Lung (tissue), 12 donors: ENCODE data around the gene PATJ. TPM values are rescaled to one million over a fixed set of nuclear protein-coding genes. Genes with fewer than 3 reads are reported as not detected.
A peak's percentile ranks its signal among the peaks of the same experiment; 100 is the strongest.

Source experiments
- ATAC-seq: fragments of 200-7000 bp; cut with Tn5 transposase; one replicate; pipeline ENCODE4 v1.9.1; 2020; ENCODE audit warnings: moderate number of reproducible peaks; ENCODE audit not compliant: insufficient read depth, low FRiP score
- DNase-seq, 3 donors: peaks; one replicate each; pipeline ENCODE4 v3.0.0-alpha.2; 2013 to 2017
- H3K27ac ChIP-seq, 2 donors: one replicate each; pipeline ENCODE4 v1.5.1; 2013; ENCODE audit warnings: mild to moderate bottlenecking in 2 of 2, moderate library complexity in 2 of 2, control low read depth in 1 of 2, inconsistent platforms in 1 of 2, low read depth in 1 of 2, low read length in 1 of 2
- H3K27me3 ChIP-seq, 3 donors: one replicate each; pipeline ENCODE4 v1.5.1; 2013; ENCODE audit warnings: low read length in 2 of 3; ENCODE audit not compliant: control insufficient read depth in 3 of 3, insufficient read depth in 3 of 3
- H3K36me3 ChIP-seq, 4 donors: one replicate each; pipeline ENCODE4 v1.5.1; 2013; ENCODE audit warnings: low read length in 4 of 4, mild to moderate bottlenecking in 1 of 4, moderate library complexity in 1 of 4; ENCODE audit not compliant: control insufficient read depth in 4 of 4, insufficient read depth in 4 of 4
- H3K4me1 ChIP-seq, 5 donors: one replicate each; pipeline ENCODE4 v1.5.1; 2013; ENCODE audit warnings: low read length in 5 of 5, mild to moderate bottlenecking in 2 of 5, moderate library complexity in 1 of 5; ENCODE audit not compliant: control insufficient read depth in 5 of 5, insufficient read depth in 5 of 5
- H3K4me3 ChIP-seq: one replicate; pipeline ENCODE4 v1.5.1; 2013; ENCODE audit warnings: mild to moderate bottlenecking, control low read depth, moderate library complexity
- H3K9ac ChIP-seq, 2 donors: one replicate each; pipeline ENCODE4 v1.5.1; 2013; ENCODE audit warnings: low read length in 2 of 2, control low read depth in 1 of 2; ENCODE audit not compliant: insufficient read depth in 1 of 2
- H3K9me3 ChIP-seq, 4 donors: one replicate each; pipeline ENCODE4 v1.5.1; 2013; ENCODE audit warnings: low read length in 3 of 4, mild to moderate bottlenecking in 1 of 4, moderate library complexity in 1 of 4; ENCODE audit not compliant: control insufficient read depth in 4 of 4, insufficient read depth in 3 of 4
- WGBS, 2 donors: extraction: QIAGEN DNeasy Blood & Tissue Kit; methylation state at CpG; one replicate each; pipeline ENCODE4 v1.1.7; 2013; 5-methylcytosine and 5-hydroxymethylcytosine counted together
- polyA plus RNA-seq, 2 donors: library from polyadenylated mRNA; stranded (reverse); fragments of 200-250 nt; gene quantifications; one replicate each; pipeline ENCODE4 v1.2.1, GENCODE V29; 2013
- total RNA-seq, 2 donors: library from RNA; depleted of rRNA in 1 of 2; stranded (reverse); fragments of >200 nt in 1 of 2; gene quantifications; one replicate each; pipeline ENCODE4 v1.2.1, GENCODE V29; 2014 to 2021
- TF ChIP-seq, protein P1 (sequence below): IDR thresholded peaks from 2 replicates; pipeline ENCODE4 v1.5.1; 2012; ENCODE audit warnings: mild to moderate bottlenecking; ENCODE audit errors: control extremely low read depth, extremely low read depth
- donor health status: control.
- donor health status: control.
- donor health status: Bipolar disorder and iron deficiency.
- donor health status: healthy.
- donor health status: DM: yes; HTN: yes; CAD: no.

Gene PATJ
- total and polyA plus RNA-seq, 4 donors = 5.3 to 115 (median 26.8) TPM

DNA sequence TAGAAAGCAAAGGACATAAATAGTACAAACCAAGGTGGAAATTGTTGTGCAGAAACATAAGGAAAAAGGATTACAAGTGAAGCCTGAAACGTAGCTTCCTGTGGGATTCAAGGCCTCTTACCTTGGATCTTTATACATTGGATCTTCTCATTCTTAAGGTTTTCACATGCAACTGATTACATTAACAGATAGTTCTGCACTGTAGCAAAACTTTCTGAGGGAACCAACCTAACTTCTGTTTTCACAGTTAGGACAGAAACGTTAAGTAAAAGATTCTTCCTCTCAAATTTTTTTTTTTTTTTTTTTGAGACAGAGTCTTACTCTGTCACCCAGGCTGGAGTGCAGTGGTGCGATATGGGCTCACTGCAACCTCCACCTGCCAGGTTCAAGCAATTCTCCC is 9.6 kb upstream of the PATJ start:
- TF ChIP-seq, protein P1, sequence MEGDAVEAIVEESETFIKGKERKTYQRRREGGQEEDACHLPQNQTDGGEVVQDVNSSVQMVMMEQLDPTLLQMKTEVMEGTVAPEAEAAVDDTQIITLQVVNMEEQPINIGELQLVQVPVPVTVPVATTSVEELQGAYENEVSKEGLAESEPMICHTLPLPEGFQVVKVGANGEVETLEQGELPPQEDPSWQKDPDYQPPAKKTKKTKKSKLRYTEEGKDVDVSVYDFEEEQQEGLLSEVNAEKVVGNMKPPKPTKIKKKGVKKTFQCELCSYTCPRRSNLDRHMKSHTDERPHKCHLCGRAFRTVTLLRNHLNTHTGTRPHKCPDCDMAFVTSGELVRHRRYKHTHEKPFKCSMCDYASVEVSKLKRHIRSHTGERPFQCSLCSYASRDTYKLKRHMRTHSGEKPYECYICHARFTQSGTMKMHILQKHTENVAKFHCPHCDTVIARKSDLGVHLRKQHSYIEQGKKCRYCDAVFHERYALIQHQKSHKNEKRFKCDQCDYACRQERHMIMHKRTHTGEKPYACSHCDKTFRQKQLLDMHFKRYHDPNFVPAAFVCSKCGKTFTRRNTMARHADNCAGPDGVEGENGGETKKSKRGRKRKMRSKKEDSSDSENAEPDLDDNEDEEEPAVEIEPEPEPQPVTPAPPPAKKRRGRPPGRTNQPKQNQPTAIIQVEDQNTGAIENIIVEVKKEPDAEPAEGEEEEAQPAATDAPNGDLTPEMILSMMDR = no peak
- no peaks in the 10 kb centered on the region for H3K27me3 ChIP-seq
- DNase-seq (no peak), ATAC-seq (no peak)
- H3K4me1 ChIP-seq = no peaks in the 10 kb centered on the region
- H3K9ac ChIP-seq = no peak overlapping the region
- no peaks in the 10 kb centered on the region for H3K36me3 ChIP-seq
- peaks cover 0 to 2% (median 0%) of the 10 kb centered on the region in 4 donors for H3K9me3 ChIP-seq
- H3K27ac ChIP-seq = no peak overlapping the region
- 45 to 58% methylated on average over 3 of the region's 3 CpGs for WGBS, 2 donors
- H3K4me3 ChIP-seq = no peak overlapping the region

DNA sequence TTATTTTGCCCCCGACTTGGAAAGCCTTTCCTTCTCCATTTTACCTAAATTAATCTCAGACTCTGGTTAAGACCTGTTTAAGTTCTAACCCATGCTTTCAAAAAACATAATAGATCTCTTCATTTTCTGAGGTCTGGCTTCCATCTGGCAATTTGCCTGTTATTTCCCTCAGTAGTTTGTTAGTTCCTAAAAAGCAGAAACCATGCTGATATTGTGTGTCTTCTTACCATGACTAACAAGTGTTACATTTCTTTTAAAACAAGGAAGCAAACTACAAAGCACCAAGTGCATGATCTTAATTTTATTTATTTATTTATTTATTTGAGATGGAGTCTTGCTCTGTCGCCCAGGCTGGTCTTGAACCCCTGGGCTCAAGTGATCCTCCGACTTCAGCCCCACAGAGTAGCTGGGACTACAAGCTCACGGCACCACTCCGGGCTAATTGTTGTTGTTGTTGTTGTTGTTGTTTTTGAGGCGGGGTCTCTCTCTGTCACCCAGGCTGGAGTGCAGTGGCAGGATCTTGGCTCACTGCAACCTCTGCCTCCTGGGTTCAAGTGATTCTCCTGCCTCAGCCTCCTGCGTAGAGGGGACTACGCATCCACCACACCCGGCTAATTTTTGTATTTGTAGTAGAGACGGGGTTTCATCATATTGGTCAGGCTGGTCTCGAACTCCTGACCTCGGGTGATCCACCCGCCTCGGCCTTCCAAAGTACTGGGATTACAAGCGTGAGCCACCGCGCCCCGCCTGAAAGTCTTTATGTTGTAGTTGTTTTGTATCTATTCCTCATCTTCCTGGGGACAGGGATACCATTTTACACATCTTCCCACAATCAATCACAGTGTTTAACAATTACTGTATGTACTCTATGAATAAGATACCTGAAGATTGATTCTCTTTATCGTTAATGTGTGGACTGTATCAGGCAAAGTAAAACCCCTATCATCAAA is 1.3 kb upstream of the PATJ start:
- Histone ChIP-seq H3K27me3 (no peaks in the 10 kb centered on the region), H3K4me1 (peaks cover 0 to 10% (median 3%) of the 10 kb centered on the region in 5 donors), H3K27ac (no peak overlapping the region), H3K9me3 (no peaks in the 10 kb centered on the region), H3K4me3 (no peak overlapping the region), H3K9ac (no peak overlapping the region), H3K36me3 (no peaks in the 10 kb centered on the region)
- TF ChIP-seq, protein P1 = no peak
- ATAC-seq = no peak
- DNase-seq = peak in 1 of 3 donors; percentile 7
- 91 to 92% methylated on average over 19 of the region's 19 CpGs for WGBS, 2 donors

DNA sequence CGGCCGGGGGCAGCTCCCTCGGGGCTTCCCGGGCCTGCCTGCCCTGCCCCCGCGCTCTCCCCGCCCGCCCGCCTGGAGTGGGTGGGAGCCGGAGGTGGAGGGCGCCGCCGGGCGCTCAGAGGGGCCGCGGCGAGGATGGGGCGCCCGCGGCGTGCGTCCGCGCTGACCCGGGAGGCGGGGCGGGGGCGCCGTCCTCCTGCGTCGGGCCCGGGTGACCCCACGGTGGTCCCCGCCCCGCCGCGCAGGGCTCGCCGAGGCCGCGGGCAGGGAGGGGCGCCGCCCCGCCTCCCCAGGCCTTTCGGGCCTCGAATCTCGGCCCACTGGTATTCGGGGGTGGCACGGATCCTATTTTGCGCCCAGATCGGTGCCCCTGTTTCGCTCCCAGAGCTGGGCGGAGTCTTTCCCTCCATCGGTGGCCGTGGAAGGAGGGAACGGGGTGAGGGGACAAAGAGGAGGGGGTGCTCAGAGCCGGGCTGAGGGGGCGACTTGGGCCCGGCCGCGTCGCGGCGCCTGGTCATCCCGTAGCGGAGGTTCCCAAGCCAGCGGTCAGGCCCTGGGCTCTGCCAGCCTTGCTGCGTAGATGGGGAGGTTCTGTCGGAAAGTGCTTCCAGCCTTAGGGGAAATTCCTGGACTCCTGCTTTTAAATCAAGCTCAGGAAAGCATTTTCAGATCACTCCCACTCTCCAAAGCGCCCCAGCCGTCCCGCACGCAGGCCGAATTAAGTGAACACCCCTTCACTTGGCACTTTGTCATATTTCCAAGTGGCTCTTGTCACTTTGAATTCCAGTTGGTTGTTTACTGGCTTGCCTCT is 545 bp downstream of the PATJ start:
- H3K9ac ChIP-seq = peak overlapping the region; percentile 82 to 90
- no peaks in the 10 kb centered on the region for H3K36me3 ChIP-seq
- 2 to 3% methylated on average over 40 to 74 of the region's 74 CpGs for WGBS, 2 donors
- no peaks in the 10 kb centered on the region for H3K9me3 ChIP-seq
- peak; percentile 83 for ATAC-seq
- H3K27me3 ChIP-seq = no peaks in the 10 kb centered on the region
- DNase-seq = peak; percentile 68 to 83 (median 72)
- peak overlapping the region; percentile 88 to 99 for H3K27ac ChIP-seq
- TF ChIP-seq, protein P1 = no peak
- peaks cover 0 to 10% (median 4%) of the 10 kb centered on the region in 5 donors for H3K4me1 ChIP-seq
- peak overlapping the region; percentile 95 for H3K4me3 ChIP-seq
